T-helper 17 cell (primary cell): ENCODE data around the gene RASIP1. TPM values are rescaled to one million over a fixed set of nuclear protein-coding genes. Genes with fewer than 3 reads are reported as not detected.
"Not testable (repeated sequence)": the region's sequence is repeated elsewhere in the genome, so short reads cannot be mapped to it uniquely, and the experiment has no call there.

Experiments
- ATAC-seq: fragments of 150-1000 bp; cut with Tn5 transposase; 2 replicates; pipeline ENCODE4 v1.10.0; 2021; ENCODE audit warnings: mild to moderate bottlenecking, moderate library complexity
- DNase-seq, 3 donors: peaks; one replicate each; pipeline versions ENCODE4 v3.0.0 to v3.0.0-alpha.2; 2020 to 2021
- H3K9me3 ChIP-seq: one replicate; pipeline ENCODE4 v1.7.0; 2013; ENCODE audit warnings: low read length, mild to moderate bottlenecking; ENCODE audit not compliant: control insufficient read depth, poor library complexity, severe bottlenecking
- H3K27ac Mint-ChIP-seq: one replicate; pipeline ENCODE4 v1.8.0; 2022; ENCODE audit warnings: mild to moderate bottlenecking, moderate library complexity, mixed read lengths
- H3K27me3 Mint-ChIP-seq: one replicate; pipeline ENCODE4 v1.8.0; 2022; ENCODE audit warnings: mixed read lengths
- H3K36me3 Mint-ChIP-seq: one replicate; pipeline ENCODE4 v1.8.0; 2022; ENCODE audit warnings: low read depth, mixed read lengths
- H3K4me1 Mint-ChIP-seq: one replicate; pipeline ENCODE4 v1.8.0; 2022; ENCODE audit warnings: mild to moderate bottlenecking, mixed read lengths
- H3K4me3 Mint-ChIP-seq: one replicate; pipeline ENCODE4 v1.8.0; 2022; ENCODE audit warnings: mild to moderate bottlenecking, moderate library complexity, mixed read lengths
- total RNA-seq, 4 donors: library from RNA in 2 of 4; stranded (reverse) in 2 of 4; gene quantifications; one replicate each; pipeline ENCODE4 v1.2.3 and lab custom pipeline; 2022 to 2026

Gene RASIP1
- total RNA-seq, 2 donors from 2014 or later = 0.10 to 0.12 TPM

DNA sequence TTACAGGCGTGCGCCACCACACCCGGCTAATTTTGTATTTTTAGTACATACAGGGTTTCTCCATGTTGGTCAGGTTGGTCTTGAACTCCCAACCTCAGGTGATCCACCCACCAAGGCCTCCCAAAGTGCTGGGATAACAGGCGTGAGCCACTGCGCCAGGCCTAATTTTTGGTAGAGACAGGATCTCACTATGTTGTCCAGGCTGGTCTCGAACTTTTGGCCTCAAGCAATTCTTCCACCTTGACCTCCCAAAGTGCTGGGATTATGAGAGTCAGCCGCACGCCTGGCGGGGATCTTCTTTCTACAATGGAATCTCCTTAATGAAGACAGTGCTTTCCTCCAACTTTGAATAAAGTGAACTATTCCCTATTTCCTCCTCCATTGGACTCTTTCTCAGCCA, 5.8 kb downstream of the RASIP1 start:
- Mint-ChIP-seq H3K4me1 (peaks cover 4% of the 10 kb centered on the region), H3K36me3 (no peaks in the 10 kb centered on the region), H3K4me3 (no peak overlapping the region), H3K27ac (no peak overlapping the region), H3K27me3 (peaks cover 8% of the 10 kb centered on the region)
- no peak for DNase-seq
- no peaks in the 10 kb centered on the region for H3K9me3 ChIP-seq
- ATAC-seq = no peak

GRCh38 chr19:48731452-48731851, 9.0 kb downstream of the RASIP1 start:
- Mint-ChIP-seq H3K27ac (no peak overlapping the region), H3K36me3 (peaks cover 4% of the 10 kb centered on the region), H3K4me1 (peaks cover 3% of the 10 kb centered on the region), H3K4me3 (no peak overlapping the region), H3K27me3 (peaks cover 8% of the 10 kb centered on the region)
- DNase-seq = no peak
- ATAC-seq = no peak
- no peaks in the 10 kb centered on the region for H3K9me3 ChIP-seq

GRCh38 chr19:48728911-48729664, 11.3 kb downstream of the RASIP1 start:
- H3K27ac Mint-ChIP-seq = no peak overlapping the region

GRCh38 chr19:48726556-48726955, 13.9 kb downstream of the RASIP1 start:
- H3K27me3 Mint-ChIP-seq = no peaks in the 10 kb centered on the region
- no peaks in the 10 kb centered on the region for H3K9me3 ChIP-seq
- peaks cover 6% of the 10 kb centered on the region for H3K36me3 Mint-ChIP-seq
- DNase-seq = no peak
- ATAC-seq = peak; percentile 66
- no peak overlapping the region for H3K27ac Mint-ChIP-seq
- peaks cover 10% of the 10 kb centered on the region for H3K4me1 Mint-ChIP-seq
- no peak overlapping the region for H3K4me3 Mint-ChIP-seq

More at GRCh38 chr19:48728911-48729664, 11.3 kb downstream of the RASIP1 start:
- Mint-ChIP-seq H3K4me3 (no peak overlapping the region), H3K4me1 (peaks cover 10% of the 10 kb centered on the region), H3K36me3 (peaks cover 6% of the 10 kb centered on the region), H3K27me3 (peaks cover 8% of the 10 kb centered on the region)
- ATAC-seq (no peak), DNase-seq (no peak)
- H3K9me3 ChIP-seq = no peaks in the 10 kb centered on the region

DNA sequence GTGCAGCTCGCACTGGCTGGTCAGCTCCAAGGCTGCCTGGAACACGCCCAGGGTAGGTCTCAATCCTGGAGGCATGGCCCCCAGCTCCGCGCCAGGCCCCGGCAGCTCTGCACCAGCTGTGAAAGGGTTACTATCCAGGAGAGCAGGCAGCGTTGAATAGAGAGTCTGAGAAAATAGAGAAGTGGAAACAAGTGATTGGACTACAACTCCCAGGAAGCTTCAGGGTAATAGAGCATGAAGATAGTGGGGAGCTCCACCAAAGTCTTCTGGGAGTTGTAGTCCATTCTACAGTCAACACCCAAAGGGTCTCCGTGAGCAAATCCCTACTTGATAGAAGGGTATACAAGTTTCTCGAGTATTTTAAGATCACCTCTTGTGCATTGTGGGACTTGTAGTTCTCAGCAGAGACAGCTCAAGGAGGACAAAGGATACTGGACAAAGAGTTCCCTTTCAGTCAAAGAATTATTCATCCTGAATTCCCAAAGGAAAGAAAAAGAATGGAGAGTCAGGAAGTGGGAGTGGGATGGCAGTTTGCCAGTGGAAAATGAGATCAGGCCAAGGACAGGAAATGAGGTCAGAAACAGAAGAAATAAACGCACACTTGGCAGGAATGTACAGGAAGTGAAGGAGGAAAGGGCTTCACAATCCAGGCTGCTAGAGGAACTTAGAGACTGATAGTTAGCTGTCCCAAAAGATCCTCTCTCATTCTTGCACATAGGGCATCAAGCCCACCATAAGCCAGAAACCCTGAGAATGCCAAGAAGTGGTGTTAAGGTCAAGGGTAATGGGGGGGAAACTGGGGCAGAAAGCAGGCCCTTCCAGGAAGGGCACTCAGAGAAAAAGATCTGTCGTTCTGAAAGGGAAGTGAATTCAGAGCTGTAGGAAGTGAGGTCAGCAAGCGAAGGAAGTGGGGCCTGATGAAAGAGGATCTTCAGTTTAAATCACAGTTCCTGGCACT, 15.3 kb downstream of the RASIP1 start:
- peak; percentile 46 for ATAC-seq
- H3K4me1 Mint-ChIP-seq = peaks cover 18% of the 10 kb centered on the region
- H3K4me3 Mint-ChIP-seq = peak overlapping the region; percentile 34
- no peak for DNase-seq
- H3K36me3 Mint-ChIP-seq = peaks cover 6% of the 10 kb centered on the region
- no peaks in the 10 kb centered on the region for H3K27me3 Mint-ChIP-seq
- peak overlapping the region; percentile 0 for H3K27ac Mint-ChIP-seq
- H3K9me3 ChIP-seq = no peaks in the 10 kb centered on the region

- no peaks in the 10 kb centered on the region for H3K9me3 ChIP-seq
- H3K4me1 Mint-ChIP-seq = peaks cover 20% of the 10 kb centered on the region
- H3K36me3 Mint-ChIP-seq = peaks cover 4% of the 10 kb centered on the region
- no peaks in the 10 kb centered on the region for H3K27me3 Mint-ChIP-seq
- DNase-seq = no peak
- no peak for ATAC-seq
- no peak overlapping the region for H3K27ac Mint-ChIP-seq
- H3K4me3 Mint-ChIP-seq = no peak overlapping the region
Observed at GRCh38 chr19:48722196-48722708, 18.2 kb downstream of the RASIP1 start.

GRCh38 chr19:48720613-48721296, 19.7 kb downstream of the RASIP1 start:
- H3K27me3 Mint-ChIP-seq = no peaks in the 10 kb centered on the region
- H3K27ac Mint-ChIP-seq = peak overlapping the region; percentile 93
- H3K36me3 Mint-ChIP-seq = no peaks in the 10 kb centered on the region
- H3K9me3 ChIP-seq = no peaks in the 10 kb centered on the region
- H3K4me3 Mint-ChIP-seq = peak overlapping the region; percentile 94
- H3K4me1 Mint-ChIP-seq = peaks cover 16% of the 10 kb centered on the region
- peak; percentile 77 to 85 (median 82) for DNase-seq
- ATAC-seq = peak; percentile 91

DNA sequence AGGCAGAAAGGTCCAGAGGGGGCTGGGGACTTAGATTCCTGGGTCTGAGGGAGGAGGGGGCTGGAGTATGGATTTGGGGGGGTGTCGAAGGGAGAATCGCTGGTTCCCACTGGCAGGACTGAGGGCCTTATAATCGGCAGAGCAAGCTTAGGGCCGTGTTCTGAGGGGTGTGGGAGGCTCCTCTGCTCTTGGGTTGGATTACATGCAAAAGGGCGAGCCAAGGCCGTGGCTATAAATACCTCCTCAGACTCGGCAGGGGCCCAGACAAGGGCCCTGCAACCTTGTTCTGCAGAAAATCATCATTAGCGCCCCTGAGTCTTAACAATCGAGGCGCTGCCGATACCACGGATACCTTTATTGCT, 20.2 kb downstream of the RASIP1 start:
- H3K27ac Mint-ChIP-seq = peak overlapping the region; percentile 93
- ATAC-seq (peak; percentile 1), DNase-seq (no peak)
- H3K36me3 Mint-ChIP-seq = no peaks in the 10 kb centered on the region
- peak overlapping the region; percentile 94 for H3K4me3 Mint-ChIP-seq
- no peaks in the 10 kb centered on the region for H3K9me3 ChIP-seq
- peaks cover 15% of the 10 kb centered on the region for H3K4me1 Mint-ChIP-seq
- H3K27me3 Mint-ChIP-seq = no peaks in the 10 kb centered on the region

DNA sequence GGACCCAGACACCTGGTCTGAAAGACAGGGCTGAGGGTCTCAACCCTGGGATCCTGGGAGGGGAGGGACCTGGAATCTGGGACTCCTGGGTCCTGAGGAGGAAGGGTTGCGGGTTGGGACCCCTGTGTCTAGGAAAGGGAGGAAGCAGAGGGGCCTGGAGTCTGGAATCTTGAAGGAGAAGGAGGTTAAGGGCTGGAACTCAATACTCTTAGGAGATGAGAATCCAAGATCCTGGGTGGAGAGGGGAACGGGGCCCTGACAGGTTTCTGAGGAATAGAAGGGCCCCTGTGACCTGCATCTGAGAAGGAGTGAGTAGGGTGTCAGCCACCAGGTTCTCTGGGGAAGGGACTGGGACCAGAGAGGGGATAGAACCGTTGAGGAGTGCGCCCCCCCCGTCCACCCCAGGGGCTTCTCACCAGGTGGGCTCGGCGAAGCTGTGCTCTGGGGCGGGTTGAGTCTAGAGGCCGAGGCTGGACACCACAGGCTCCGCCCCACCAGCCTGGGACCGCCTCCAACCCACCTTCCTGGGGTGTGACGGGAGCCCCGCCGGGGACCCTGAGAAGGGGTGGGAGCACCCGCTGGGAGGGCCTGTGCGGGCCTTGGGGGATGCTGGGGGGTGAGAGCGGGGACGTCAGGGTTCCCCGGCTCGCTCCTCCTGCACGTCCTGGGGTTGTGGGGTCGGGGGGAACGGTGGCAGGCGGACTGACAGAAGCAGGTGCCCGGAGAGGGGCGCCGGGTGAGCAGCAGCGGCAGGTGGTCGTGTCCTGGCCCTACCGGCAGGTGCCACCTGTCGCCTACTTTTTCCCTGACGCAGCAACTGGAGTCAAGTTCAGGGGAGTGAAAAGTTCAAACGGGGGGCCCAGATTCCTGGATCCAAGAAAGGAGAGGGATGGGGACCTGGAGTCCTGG, 20.9 kb downstream of the RASIP1 start, which contains the start of gene MAMSTR:
MAMSTR (minus strand) TSS at position 463 of the 909 bp plus-strand sequence. CDS start 694 bp downstream, outside the sequence.
- no peaks in the 10 kb centered on the region for H3K27me3 Mint-ChIP-seq
- DNase-seq (no peak), ATAC-seq (no peak)
- H3K27ac Mint-ChIP-seq = peak within 1 kb of the TSS; percentile 93
- no peaks in the 10 kb centered on the region for H3K9me3 ChIP-seq
- H3K36me3 Mint-ChIP-seq = no peaks in the 10 kb centered on the region
- peak within 1 kb of the TSS; percentile 94 for H3K4me3 Mint-ChIP-seq
- peaks cover 14% of the 10 kb centered on the region for H3K4me1 Mint-ChIP-seq

DNA sequence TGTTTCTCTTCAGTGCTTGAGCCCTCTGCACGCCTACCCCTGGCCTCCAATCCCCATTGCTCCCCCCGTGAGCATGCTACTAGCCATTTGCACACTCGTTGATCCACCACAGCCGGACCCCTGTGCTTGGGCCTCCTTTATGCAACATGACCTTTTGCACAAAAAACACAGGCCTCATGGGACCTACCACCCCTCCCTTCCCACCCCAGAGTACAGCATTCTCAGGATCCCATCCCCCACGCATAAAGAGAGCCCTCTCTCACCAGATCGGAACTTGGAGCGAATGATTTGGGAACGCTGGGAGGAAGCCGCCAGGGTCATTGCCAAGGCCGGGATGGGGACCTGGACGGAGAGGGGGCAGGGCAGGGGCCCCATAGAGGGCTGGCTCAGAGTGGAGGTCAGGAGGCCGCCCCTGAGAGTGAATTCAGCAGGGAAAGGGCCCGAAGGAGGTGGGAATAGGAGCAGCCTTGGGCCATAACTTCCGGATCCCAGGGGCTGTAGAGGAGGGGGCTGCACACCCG, 21.6 kb downstream of the RASIP1 start:
- Mint-ChIP-seq H3K4me3 (peak overlapping the region; percentile 39), H3K27ac (no peak overlapping the region), H3K4me1 (peaks cover 18% of the 10 kb centered on the region), H3K27me3 (no peaks in the 10 kb centered on the region), H3K36me3 (no peaks in the 10 kb centered on the region)
- H3K9me3 ChIP-seq = no peaks in the 10 kb centered on the region
- DNase-seq (no peak), ATAC-seq (no peak)

- not testable (repeated sequence) for H3K27ac Mint-ChIP-seq, H3K4me3 Mint-ChIP-seq, H3K9me3 ChIP-seq, ATAC-seq, DNase-seq, H3K36me3 Mint-ChIP-seq, H3K27me3 Mint-ChIP-seq
- H3K4me1 Mint-ChIP-seq = peaks cover 19% of the 10 kb centered on the region
Observed at GRCh38 chr19:48718106-48718505, 22.3 kb downstream of the RASIP1 start.
